ENCODE data around the gene IMMP2L. TPM values are rescaled to one million over a fixed set of nuclear protein-coding genes. Genes with fewer than 3 reads are reported as not detected.

IMMP2L gene
- polyA plus RNA-seq, 2 of the 4 experiments (the other 2 are of a cell fraction), result 16.1 to 23.8 TPM

- CTCF ChIA-PET, result no interaction called here
- no peak for DNase-seq (ENCODE audit: low read depth in 1 of 2, low spot score in 1 of 2)
- WGBS (ENCODE audit: missing lambda C conversion rate), result 88% methylated on average over 4 of the region's 4 CpGs
- Histone ChIP-seq H3K4me1 (peaks cover 22% of the 10 kb centered on the region), H3K4me3 (no peak overlapping the region), H3K27ac (no peak overlapping the region), H3K4me2 (no peak overlapping the region), H3K9me3 (no peaks in the 10 kb centered on the region)
- ATAC-seq, result no peak
- POLR2A ChIA-PET, result no interaction called here
- TF ChIP-seq CHD2 (IDR thresholded peaks at IDR 0.05; ENCODE audit: low read length, partially characterized antibody), result no peak
- TF ChIP-seq FOSB (CRISPR knock-in tag; IDR thresholded peaks at IDR 0.05), result no peak
- no peak for TF ChIP-seq ELK1 (IDR thresholded peaks at IDR 0.05; ENCODE audit: low read depth, low read length)
- no peak for TF ChIP-seq SREBF2 (IDR thresholded peaks at IDR 0.05)
- no peak for FAIRE-seq
Measured at GRCh38 chr7:111264111-111264868, 298.0 kb downstream of the IMMP2L start.

GRCh38 chr7:111262293-111263116, 299.8 kb downstream of the IMMP2L start:
- H3K4me3 ChIP-seq, result no peak overlapping the region
- CTCF ChIA-PET, result no interaction called here
- no peak for TF ChIP-seq SREBF2 (IDR thresholded peaks at IDR 0.05)
- TF ChIP-seq NPAS2 (CRISPR knock-in tag; IDR thresholded peaks at IDR 0.05; ENCODE audit: borderline replicate concordance), result no peak
- no peak for TF ChIP-seq HMGXB4 (CRISPR knock-in tag; IDR thresholded peaks at IDR 0.05; ENCODE audit: borderline replicate concordance)
- no peak for TF ChIP-seq REST (IDR thresholded peaks at IDR 0.05)
- H3K27ac ChIP-seq, result no peak overlapping the region
- peak in 1 of 2 experiments; percentile 70; a peak in 3 of 6 replicates for ATAC-seq
- peak in 1 of 2 experiments; percentile 23 for DNase-seq (ENCODE audit: low read depth in 1 of 2, low spot score in 1 of 2)
- POLR2A ChIA-PET, result no interaction called here
- FAIRE-seq, result no peak
- peak overlapping the region; percentile 20; the same call in 2 of the 3 replicates for H3K4me2 ChIP-seq
- peaks cover 22% of the 10 kb centered on the region for H3K4me1 ChIP-seq
- H3K9me3 ChIP-seq, result no peaks in the 10 kb centered on the region
- 42% methylated on average over 4 of the region's 4 CpGs for WGBS (ENCODE audit: missing lambda C conversion rate)

GRCh38 chr7:111261496-111261895, 300.8 kb downstream of the IMMP2L start:
- H3K4me1 ChIP-seq, result peaks cover 17% of the 10 kb centered on the region
- FAIRE-seq (no peak), DNase-seq (ENCODE audit: low read depth in 1 of 2, low spot score in 1 of 2) (no peak), ATAC-seq (no peak)
- H3K4me3 ChIP-seq, result no peak overlapping the region
- no peak overlapping the region for H3K27ac ChIP-seq
- WGBS (ENCODE audit: missing lambda C conversion rate), result 50% methylated on average over 3 of the region's 3 CpGs
- POLR2A ChIA-PET, result no interaction called here
- no peaks in the 10 kb centered on the region for H3K9me3 ChIP-seq
- no peak overlapping the region for H3K4me2 ChIP-seq
- CTCF ChIA-PET, result no interaction called here
- TF ChIP-seq RCOR1 (IDR thresholded peaks at IDR 0.05; ENCODE audit: low read depth, low read length) (no peak), USF2 (IDR thresholded peaks at IDR 0.05) (no peak), RARB (CRISPR knock-in tag; IDR thresholded peaks at IDR 0.05) (no peak)

Measured in A549 (cell line).